GM19397 (cell line): ENCODE results near the gene TFPI.
"Not testable (repeated sequence)": the region's sequence is repeated elsewhere in the genome, so short reads cannot be mapped to it uniquely, and the experiment has no call there.

Source experiments
- ATAC-seq: cut with Tn5 transposase; IDR thresholded peaks from one replicate; pipeline ENCODE4 v1.9.1; 2021; ENCODE audit warnings: mild to moderate bottlenecking, moderate library complexity; ENCODE audit not compliant: unreplicated experiment

The TFPI gene

DNA sequence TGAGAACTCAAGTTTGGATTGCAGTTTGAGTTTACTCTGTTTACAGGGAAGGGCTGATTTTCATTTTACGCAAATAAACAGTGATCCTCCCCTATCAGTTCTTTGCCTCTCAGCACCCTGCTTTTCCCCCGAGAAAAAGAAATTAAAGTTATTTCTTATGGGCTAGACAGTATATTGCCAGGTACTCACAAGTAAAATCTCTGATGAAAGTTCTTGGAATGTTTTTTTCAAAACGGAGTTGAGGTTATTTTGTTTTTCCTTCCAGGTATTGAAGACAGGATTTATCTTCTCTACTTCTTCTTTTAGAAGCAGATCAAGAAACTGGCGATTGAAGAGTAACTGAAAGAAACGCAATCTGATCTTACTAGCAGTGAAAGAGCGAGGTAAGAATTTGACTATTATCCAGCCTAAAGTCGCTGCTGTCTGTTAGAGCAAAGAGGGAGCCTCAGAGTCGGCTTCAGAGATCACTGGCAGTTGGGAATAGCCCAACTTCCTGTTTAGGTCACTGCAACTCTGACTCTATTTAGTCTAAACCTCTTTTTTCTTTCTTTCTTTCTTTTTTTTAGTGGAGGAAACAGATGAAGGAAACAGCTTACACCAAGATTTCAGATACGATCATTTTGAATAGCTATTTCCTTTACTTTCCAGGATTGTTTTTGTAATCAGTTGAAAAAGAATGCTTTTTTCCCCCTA lies at the start of gene TFPI:
Gene TFPI, minus strand, starts transcription at position 425 of the 693 bp plus-strand sequence. CDS start 50,667 bp downstream, outside the sequence.
- no peak for ATAC-seq

GRCh38 chr2:187594801-187595200 lies 40.6 kb upstream of the TFPI start:
- ATAC-seq, result no peak

- ATAC-seq, result no peak
Measured at GRCh38 chr2:187593697-187594096, 39.5 kb upstream of the TFPI start.

- no peak for ATAC-seq
Measured at GRCh38 chr2:187593098-187593497, 38.9 kb upstream of the TFPI start.

- ATAC-seq, result no peak
Measured at GRCh38 chr2:187590175-187590574, 35.9 kb upstream of the TFPI start.

DNA sequence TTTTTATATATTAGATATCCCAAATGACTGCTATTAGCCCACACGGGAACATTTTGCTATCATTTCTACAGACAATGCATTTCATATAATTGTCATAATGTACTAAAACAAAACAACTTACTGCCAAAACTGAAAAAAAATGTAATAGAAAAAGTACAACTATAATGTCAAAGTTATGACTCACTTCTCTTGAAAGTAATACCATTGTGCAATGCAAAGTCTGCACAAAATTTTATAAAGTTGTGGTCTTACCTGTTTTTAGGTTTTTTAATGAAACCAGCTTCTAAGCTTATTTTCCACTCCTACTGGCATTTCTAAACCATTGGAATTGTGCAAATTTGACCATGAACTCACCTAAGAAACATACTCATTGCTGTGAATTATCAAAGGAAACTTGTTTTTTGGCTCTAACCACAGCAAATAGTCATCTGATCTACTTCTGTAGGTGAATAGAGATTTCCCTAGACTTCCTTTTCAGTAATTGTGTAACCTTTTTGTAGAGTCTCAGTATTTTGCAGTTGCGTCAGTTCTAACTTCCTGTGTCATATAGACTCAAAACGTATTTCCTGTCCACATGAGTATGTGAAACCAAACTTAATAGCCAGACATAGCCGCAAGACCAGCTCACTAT lies 31.9 kb upstream of the TFPI start:
- peak; percentile 47 for ATAC-seq

DNA sequence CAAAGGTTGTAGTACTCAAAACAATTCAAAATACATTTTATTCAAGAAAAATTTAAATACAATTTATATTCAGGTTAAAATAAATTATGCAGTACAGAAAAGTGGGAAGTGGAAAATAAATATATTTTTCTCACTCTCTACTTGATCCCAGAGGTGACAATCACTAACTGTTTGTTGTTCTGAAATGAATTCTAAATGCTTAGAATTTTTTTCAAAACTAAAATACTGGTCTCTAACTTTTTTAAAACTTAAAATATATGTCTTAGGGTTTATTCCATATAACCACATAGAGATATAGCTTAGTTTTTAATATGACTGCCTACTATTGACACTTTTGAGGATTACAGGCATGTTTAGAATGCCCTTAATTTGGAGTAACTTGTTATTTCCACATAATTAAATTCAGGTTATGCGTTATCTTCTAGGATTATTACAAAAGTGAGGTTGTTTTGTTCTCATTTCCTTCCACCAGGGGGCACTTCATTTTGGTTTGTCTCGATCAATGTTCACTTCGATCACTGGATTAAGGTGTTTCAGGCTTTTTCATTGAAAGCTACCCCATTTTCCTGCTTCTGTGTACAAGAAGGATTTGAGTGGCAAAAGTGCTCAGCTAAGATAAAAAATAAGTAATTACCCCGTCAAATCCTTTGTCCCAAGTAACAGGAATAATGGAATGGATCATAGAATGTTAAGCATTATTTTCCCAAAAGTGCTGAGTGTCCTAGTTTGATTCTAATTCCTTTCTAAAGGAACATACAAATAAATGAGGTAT lies 27.1 kb upstream of the TFPI start:
- ATAC-seq, result no peak

- ATAC-seq, result no peak
Measured at GRCh38 chr2:187580462-187581124, 26.4 kb upstream of the TFPI start.

DNA sequence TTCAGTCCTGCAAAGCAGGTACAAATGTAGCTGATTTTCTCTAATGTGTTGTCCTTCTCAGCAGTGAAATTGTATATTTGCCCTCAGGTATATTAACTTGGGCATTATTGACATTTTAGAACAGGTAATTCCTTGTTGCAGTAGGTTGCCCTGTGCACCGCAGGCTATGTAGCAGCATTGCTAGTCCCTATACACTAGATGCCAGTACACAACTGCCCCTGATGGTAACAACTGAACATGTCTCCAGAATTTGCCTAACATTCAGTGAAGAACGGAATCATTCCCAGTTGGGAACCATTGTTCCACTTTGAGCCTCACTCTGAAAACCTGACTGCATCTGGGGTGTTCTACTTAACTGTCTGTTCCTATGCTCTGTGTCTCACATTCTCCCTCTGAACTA lies 23.1 kb upstream of the TFPI start:
- ATAC-seq, result no peak

GRCh38 chr2:187576906-187577305 lies 22.7 kb upstream of the TFPI start:
- ATAC-seq, result no peak

GRCh38 chr2:187575751-187576067 lies 21.5 kb upstream of the TFPI start:
- no peak for ATAC-seq

GRCh38 chr2:187574969-187575750 lies 20.9 kb upstream of the TFPI start:
- ATAC-seq, result no peak

DNA sequence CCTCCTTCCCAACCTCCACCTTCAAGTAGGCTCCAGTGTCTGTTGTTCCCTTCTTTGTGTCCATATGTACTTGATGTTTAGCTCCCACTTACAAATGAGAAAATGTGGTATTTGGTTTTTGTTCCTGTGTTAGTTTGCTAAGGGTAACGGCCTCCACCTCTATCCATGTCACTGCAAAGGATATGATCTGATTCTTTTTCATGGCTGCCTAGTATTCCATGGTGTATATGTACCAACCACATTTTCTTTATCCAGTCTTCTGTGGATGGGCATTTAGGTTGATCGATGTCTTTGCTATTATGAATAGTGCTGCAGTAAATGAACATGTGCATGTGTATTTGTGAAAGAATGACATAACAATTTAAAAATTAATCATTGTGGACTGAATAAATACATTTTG lies 19.5 kb upstream of the TFPI start:
- ATAC-seq, result no peak

DNA sequence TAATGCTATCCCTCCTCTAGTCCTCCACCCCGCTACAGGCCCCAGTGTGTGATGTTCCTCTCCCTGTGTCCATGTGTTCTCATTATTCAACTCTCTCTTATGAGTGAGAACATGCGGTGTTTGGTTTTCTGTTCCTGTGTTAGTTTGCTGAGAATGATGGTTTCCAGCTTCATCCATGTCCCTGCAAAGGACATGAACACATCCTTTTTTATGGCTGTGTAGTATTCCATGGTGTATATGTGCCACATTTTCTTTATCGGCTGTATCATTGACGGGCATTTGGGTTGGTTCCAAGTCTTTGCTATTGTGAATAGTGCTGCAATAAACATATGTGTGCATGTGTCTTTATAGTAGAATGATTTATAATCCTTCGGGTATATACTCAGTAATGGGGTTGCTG lies 17.8 kb upstream of the TFPI start:
- ATAC-seq, result not testable (repeated sequence)

DNA sequence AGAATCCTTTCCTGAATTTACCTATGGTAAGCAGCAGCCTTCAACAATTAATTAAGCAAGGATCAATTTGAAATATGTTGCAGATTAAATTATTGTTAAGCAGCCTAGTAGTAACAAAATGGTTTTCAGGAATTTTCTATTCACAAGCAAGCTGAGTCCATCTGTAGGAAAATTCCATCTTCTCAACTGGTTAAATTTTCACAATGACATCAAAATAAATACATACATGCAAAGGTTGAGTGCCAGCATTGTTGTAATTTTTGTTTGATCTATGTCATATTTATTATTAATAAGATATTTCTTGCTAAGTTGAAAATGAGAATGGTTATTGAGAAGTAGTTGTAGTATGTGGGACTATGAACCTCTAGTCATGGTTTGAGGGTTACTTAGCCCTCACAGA lies 15.3 kb upstream of the TFPI start:
- ATAC-seq, result no peak

GRCh38 chr2:187569042-187569441 lies 14.8 kb upstream of the TFPI start:
- ATAC-seq, result no peak

DNA sequence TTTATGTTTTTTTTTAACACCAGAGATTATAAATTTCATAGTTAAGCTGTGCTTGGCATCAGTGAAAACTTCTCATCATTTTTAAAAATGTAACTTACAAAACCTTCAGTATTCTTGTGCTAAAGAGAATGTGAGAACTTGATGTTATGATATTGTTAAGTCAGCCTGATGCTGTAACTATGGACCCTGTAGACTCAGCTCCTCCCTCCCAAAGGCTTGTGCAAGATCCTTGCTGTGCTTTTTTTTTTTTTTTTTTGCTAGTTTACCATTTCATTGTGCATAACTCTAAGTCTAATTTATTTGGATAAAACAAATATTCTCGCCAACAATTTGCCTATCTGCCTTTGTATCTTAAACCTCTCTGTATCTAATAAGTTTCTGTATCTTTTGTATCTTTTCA lies 12.9 kb upstream of the TFPI start:
- no peak for ATAC-seq

DNA sequence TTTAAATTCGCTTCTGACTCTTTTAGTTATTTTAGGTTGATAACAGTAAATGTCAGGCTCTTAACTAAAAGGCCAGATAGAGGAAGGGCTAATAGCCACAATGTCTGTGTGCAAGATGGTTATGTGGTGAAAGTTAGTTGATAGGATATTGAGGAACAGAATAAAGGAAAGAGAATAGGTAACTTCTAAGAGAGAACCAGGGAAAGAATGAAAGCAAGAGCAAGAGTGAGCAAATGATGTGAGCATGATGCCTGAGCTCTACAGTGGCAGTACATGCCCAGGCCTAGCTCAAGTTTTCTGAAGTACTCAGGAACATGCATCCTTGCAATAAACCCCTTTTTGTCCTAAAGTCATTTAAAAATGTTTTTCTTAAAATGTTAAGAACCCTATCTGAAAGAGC lies 12.5 kb upstream of the TFPI start:
- no peak for ATAC-seq

GRCh38 chr2:187566266-187566665 lies 12.0 kb upstream of the TFPI start:
- ATAC-seq, result no peak

DNA sequence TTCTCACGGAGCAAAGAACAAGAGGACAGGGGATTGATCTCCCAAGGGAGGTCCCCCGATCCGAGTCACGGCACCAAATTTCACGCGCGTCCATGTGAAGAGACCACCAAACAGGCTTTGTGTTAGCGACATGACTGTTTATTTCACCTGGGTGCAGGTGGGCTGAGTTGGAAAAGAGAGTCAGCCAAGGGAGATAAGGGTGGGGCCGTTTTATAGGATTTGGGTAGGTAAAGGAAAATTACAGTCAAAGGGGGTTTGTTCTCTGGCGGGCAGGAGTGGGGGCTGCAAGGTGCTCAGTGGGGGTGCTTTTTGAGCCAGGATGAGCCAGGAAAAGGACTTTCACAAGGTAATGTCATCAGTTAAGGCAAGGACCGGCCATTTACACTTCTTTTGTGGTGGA lies 11.4 kb upstream of the TFPI start:
- ATAC-seq, result not testable (repeated sequence)

- ATAC-seq, result not testable (repeated sequence)
Measured at GRCh38 chr2:187556493-187556892, 2.3 kb upstream of the TFPI start.
